GM18951 (cell line): ENCODE measurements around the gene P2RY2.

Experiments used
- POLR2A ChIP-seq: IDR thresholded peaks from 4 replicates; pipeline ENCODE4 v1.6.1; 2011; ENCODE audit warnings: mild to moderate bottlenecking; ENCODE audit not compliant: insufficient read length, insufficient read depth; ENCODE audit errors: extremely low read depth
- in situ Hi-C: fragments of 300-500 bp; cut with MboI; formaldehyde crosslinking; loops from one replicate; pipeline ENCODE4 v1.12.0; 2022; ENCODE audit warnings: low sequenced_read_pairs, mixed read lengths, inconsistent platforms; ENCODE audit not compliant: unreplicated experiment

Gene P2RY2

DNA sequence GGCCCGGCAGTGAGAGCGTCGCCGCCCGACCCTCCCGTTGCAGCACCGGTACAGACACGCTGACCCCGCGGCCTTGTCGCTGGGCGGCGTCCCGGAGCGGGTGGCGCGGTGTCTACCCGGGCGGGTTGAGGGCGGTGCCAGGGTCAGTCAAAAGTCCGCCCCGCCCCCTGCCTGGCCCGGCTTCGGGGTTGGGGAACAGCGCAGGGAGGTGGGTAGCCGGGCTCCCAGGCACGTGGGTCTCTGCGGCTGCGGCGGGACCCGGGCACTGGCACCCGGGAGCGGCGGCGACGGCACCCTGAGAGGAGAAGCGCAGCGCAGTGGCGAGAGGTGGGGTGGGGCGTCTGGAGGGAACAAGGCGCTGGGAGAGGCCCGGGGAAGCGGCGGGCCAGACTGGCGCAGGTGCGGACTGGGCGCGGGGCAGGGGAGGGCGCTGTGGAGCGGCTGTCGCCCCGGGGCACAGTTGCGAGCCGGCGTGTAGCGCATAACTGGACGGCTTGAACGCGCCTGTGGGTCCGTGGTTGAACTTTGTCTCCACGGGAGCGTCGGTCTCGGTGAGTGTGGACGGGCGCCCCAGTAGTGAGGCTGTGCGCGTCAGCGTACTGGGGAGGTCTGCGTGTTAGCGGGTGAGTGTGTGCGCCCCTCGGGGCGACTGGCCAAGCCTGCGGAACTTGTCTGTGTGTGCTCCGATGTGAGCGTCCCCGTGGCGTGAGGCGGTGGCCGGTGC lies at the start of gene P2RY2:
Gene P2RY2, plus strand, starts transcription at position 176 of the 724 bp plus-strand sequence. CDS start 15,879 bp downstream, outside the sequence.
- in situ Hi-C loops = no loop called here
- no peak for TF ChIP-seq POLR2A

GRCh38 chr11:73168925-73169579 lies 49.0 kb upstream of the P2RY2 start:
- in situ Hi-C loops = no loop called here
- no peak for TF ChIP-seq POLR2A

GRCh38 chr11:73170140-73170539 lies 47.9 kb upstream of the P2RY2 start:
- TF ChIP-seq POLR2A = no peak
- in situ Hi-C loops = loop anchor here (10.0 kb wide), 2 partner anchors 335 to 445 kb away; no protein-coding TSS in a partner anchor

GRCh38 chr11:73171436-73172161 lies 46.5 kb upstream of the P2RY2 start:
- TF ChIP-seq POLR2A = no peak

DNA sequence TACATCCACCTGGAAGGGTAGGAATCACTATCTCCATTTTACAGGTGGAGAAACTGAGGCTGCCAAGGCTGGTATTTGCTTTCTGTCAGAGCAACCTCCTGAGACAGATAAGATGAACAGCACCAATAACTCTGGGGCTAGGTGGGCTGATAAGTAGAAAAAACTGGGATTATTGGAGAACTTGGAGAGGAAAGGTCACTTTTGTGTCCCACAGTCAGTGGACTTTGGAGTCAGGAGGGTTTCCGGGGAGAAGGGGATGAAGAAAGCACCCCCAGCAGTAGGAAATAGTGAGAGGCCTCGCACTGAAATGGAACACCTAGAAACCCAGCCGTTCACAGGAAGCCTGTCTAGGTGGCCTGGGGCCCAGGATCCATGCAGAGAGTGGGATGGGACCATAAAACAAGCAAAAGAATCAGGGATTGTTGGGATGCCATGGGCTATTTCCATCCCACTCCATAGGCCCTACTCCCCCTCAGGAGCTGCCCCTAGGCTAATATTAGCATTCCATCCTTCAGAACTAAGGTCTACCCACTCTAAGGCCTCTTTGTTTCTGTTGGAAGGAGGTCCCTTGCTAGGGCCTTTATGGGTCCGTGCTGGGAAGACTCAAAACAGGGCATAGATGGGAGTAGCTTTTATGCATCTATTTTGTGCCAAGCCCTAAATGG lies 45.0 kb upstream of the P2RY2 start:
- no peak for TF ChIP-seq POLR2A
- in situ Hi-C loops = loop anchor here (10.0 kb wide), 2 partner anchors 338 to 448 kb away; no protein-coding TSS in a partner anchor

More at GRCh38 chr11:73171436-73172161, 46.5 kb upstream of the P2RY2 start:
- in situ Hi-C loops = loop anchor here (10.0 kb wide), 2 partner anchors 337 to 447 kb away; no protein-coding TSS in a partner anchor

- in situ Hi-C loops = loop anchor here (10.0 kb wide), 2 partner anchors 339 to 449 kb away; no protein-coding TSS in a partner anchor
- TF ChIP-seq POLR2A = no peak
Observed at GRCh38 chr11:73173755-73174494, 44.2 kb upstream of the P2RY2 start.

DNA sequence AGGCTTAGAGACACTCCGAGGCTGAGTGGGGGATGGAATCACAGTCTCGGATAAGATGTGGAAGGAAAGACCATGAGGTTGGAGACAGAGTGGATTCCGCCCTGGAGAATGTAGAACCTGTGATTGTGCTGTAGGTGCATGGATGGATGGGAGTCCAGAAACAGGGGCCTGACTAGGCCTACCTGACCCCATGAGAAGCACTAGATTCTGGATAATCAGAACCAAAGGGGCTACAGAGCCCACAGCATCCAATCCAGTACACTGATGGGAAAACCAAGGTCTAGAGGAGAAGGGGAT lies 43.6 kb upstream of the P2RY2 start:
- in situ Hi-C loops = loop anchor here (10.0 kb wide), 2 partner anchors 340 to 450 kb away; no protein-coding TSS in a partner anchor
- TF ChIP-seq POLR2A = no peak

DNA sequence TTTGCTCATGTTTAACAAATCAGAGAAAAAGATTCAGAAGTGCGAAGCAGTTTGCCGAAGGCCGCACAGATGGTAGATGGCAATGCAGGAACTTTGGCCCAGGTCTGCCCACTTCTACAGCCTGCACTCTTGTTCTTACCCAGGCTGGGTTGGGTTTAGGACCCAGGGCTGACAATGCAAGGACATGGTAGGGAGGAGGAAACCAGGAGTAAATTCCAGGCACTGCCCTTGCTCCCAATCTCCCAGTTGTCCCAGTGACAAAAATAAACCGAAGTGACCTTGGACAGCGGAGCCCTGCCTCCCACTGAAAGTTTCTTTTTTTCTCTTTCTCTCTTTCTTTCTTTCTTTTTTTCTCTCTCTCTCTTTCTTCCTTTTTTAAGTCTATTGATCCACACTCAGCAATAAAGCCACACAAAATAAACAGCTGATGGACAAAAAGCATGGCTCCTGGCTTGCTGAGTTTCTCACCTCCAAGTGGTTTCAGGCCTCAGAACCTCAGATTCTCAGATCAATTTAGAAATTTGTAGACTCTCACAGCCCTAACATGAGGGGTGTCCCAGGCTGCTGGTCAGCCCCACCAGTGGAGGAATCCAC lies 42.4 kb upstream of the P2RY2 start:
- TF ChIP-seq POLR2A = no peak
- in situ Hi-C loops = loop anchor here (10.0 kb wide), 2 partner anchors 341 to 451 kb away; no protein-coding TSS in a partner anchor

GRCh38 chr11:73176145-73176873 lies 41.8 kb upstream of the P2RY2 start:
- TF ChIP-seq POLR2A = no peak
- in situ Hi-C loops = loop anchor here (10.0 kb wide), 2 partner anchors 342 to 452 kb away; no protein-coding TSS in a partner anchor

DNA sequence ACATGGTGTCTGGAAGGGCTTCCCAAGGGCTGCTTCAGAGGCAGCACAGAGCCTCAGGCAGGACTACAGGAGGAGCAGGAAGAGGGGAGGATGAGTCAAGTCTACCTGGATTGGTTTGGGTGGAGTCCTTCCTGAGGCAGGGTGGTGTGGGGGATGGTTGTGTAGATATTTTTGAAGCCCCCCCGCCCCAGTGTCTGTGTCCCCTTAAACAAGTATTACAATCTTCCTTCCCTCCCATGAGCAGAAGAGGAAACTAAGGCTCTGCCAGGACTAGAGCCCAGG lies 41.3 kb upstream of the P2RY2 start:
- in situ Hi-C loops = loop anchor here (10.0 kb wide), 2 partner anchors 342 to 452 kb away; no protein-coding TSS in a partner anchor
- no peak for TF ChIP-seq POLR2A

GRCh38 chr11:73177380-73177777 lies 40.7 kb upstream of the P2RY2 start:
- in situ Hi-C loops = loop anchor here (10.0 kb wide), 2 partner anchors 343 to 453 kb away; no protein-coding TSS in a partner anchor
- no peak for TF ChIP-seq POLR2A

- in situ Hi-C loops = loop anchor here (10.0 kb wide), 2 partner anchors 343 to 453 kb away; no protein-coding TSS in a partner anchor
- no peak for TF ChIP-seq POLR2A
Observed at GRCh38 chr11:73177778-73178539, 40.1 kb upstream of the P2RY2 start.
